HG03060 (cell line): ENCODE measurements around the gene WDR86.

ENCODE experiments used
- ATAC-seq: cut with Tn5 transposase; IDR thresholded peaks from one replicate; pipeline ENCODE4 v1.9.1; 2021; ENCODE audit warnings: low read depth, moderate number of reproducible peaks; ENCODE audit not compliant: unreplicated experiment

The WDR86 gene

GRCh38 chr7:151334628-151335027 lies 75.2 kb downstream of the WDR86 start:
- ATAC-seq, result no peak
